Skeletal muscle satellite cell (primary cell): ENCODE results near the gene GNB5.

Source experiments
- H3K27me3 ChIP-seq: 2 replicates; pipeline ENCODE4 v1.7.0; 2013; ENCODE audit warnings: low read length; ENCODE audit not compliant: control insufficient read depth, insufficient read depth
- H3K36me3 ChIP-seq: 2 replicates; pipeline ENCODE4 v1.7.0; 2013; ENCODE audit warnings: mild to moderate bottlenecking, control low read depth, low read length; ENCODE audit not compliant: insufficient read depth
- H3K4me1 ChIP-seq: 2 replicates; pipeline ENCODE4 v1.7.0; 2013; ENCODE audit warnings: low read length; ENCODE audit not compliant: control insufficient read depth, insufficient read depth
- H3K4me2 ChIP-seq: 2 replicates; pipeline ENCODE4 v1.7.0; 2013; ENCODE audit warnings: mild to moderate bottlenecking, low read length
- H3K4me3 ChIP-seq: 2 replicates; pipeline ENCODE4 v1.7.0; 2013; ENCODE audit warnings: low read length
- H3K9ac ChIP-seq: 2 replicates; pipeline ENCODE4 v1.7.0; 2013; ENCODE audit warnings: mild to moderate bottlenecking, low read depth, low read length, moderate library complexity
- H3K9me3 ChIP-seq: replicated peaks from 2 replicates; pipeline ENCODE4 v1.7.0; 2013; ENCODE audit warnings: mild to moderate bottlenecking, control low read depth, low read length

GNB5 gene

GRCh38 chr15:52136442-52136980 is 54.7 kb downstream of the GNB5 start:
- Histone ChIP-seq H3K9ac (no peak overlapping the region), H3K36me3 (peaks cover 16% of the 10 kb centered on the region), H3K27me3 (no peaks in the 10 kb centered on the region), H3K4me2 (no peak overlapping the region), H3K9me3 (no peaks in the 10 kb centered on the region), H3K4me3 (no peak overlapping the region), H3K4me1 (peaks cover 27% of the 10 kb centered on the region)

GRCh38 chr15:52134502-52135144 is 56.6 kb downstream of the GNB5 start:
- Histone ChIP-seq H3K4me2 (no peak overlapping the region), H3K4me1 (peaks cover 21% of the 10 kb centered on the region), H3K9me3 (no peaks in the 10 kb centered on the region), H3K4me3 (no peak overlapping the region), H3K27me3 (no peaks in the 10 kb centered on the region), H3K9ac (no peak overlapping the region), H3K36me3 (peaks cover 16% of the 10 kb centered on the region)

GRCh38 chr15:52133510-52134220 is 57.5 kb downstream of the GNB5 start:
- H3K4me1 ChIP-seq = peaks cover 14% of the 10 kb centered on the region
- H3K36me3 ChIP-seq = peaks cover 16% of the 10 kb centered on the region
- H3K27me3 ChIP-seq = no peaks in the 10 kb centered on the region
- no peak overlapping the region for H3K4me3 ChIP-seq
- H3K9me3 ChIP-seq = no peaks in the 10 kb centered on the region
- no peak overlapping the region for H3K4me2 ChIP-seq
- no peak overlapping the region for H3K9ac ChIP-seq

- Histone ChIP-seq H3K4me2 (no peak overlapping the region), H3K27me3 (no peaks in the 10 kb centered on the region), H3K36me3 (peaks cover 14% of the 10 kb centered on the region), H3K4me3 (no peak overlapping the region), H3K9me3 (no peaks in the 10 kb centered on the region), H3K9ac (no peak overlapping the region), H3K4me1 (peaks cover 14% of the 10 kb centered on the region)
These were observed 59.1 kb downstream of the GNB5 start for GRCh38 chr15:52132066-52132465.

- peaks cover 10% of the 10 kb centered on the region for H3K4me1 ChIP-seq
These were observed 62.6 kb downstream of the GNB5 start for GRCh38 chr15:52128568-52128967.

GRCh38 chr15:52124270-52124880 is 66.8 kb downstream of the GNB5 start:
- Histone ChIP-seq H3K27me3 (no peaks in the 10 kb centered on the region), H3K9me3 (no peaks in the 10 kb centered on the region), H3K4me3 (no peak overlapping the region), H3K36me3 (no peaks in the 10 kb centered on the region), H3K9ac (no peak overlapping the region), H3K4me1 (peaks cover 10% of the 10 kb centered on the region), H3K4me2 (no peak overlapping the region)

More at GRCh38 chr15:52128568-52128967, 62.6 kb downstream of the GNB5 start:
- no peak overlapping the region for H3K4me3 ChIP-seq
- peaks cover 5% of the 10 kb centered on the region for H3K36me3 ChIP-seq
- H3K27me3 ChIP-seq = no peaks in the 10 kb centered on the region
- H3K9me3 ChIP-seq = no peaks in the 10 kb centered on the region
- no peak overlapping the region for H3K9ac ChIP-seq
- H3K4me2 ChIP-seq = no peak overlapping the region

GRCh38 chr15:52121896-52122295 is 69.3 kb downstream of the GNB5 start:
- peaks cover 10% of the 10 kb centered on the region for H3K4me1 ChIP-seq
- no peaks in the 10 kb centered on the region for H3K36me3 ChIP-seq
- no peaks in the 10 kb centered on the region for H3K27me3 ChIP-seq
- H3K9me3 ChIP-seq = no peaks in the 10 kb centered on the region
- H3K4me2 ChIP-seq = no peak overlapping the region
- peak overlapping the region; percentile 24 for H3K9ac ChIP-seq
- no peak overlapping the region for H3K4me3 ChIP-seq

GRCh38 chr15:52121006-52121405 is 70.2 kb downstream of the GNB5 start:
- Histone ChIP-seq H3K36me3 (no peaks in the 10 kb centered on the region), H3K4me3 (no peak overlapping the region), H3K9me3 (no peaks in the 10 kb centered on the region), H3K27me3 (no peaks in the 10 kb centered on the region), H3K4me2 (no peak overlapping the region), H3K4me1 (peaks cover 17% of the 10 kb centered on the region), H3K9ac (no peak overlapping the region)

GRCh38 chr15:52120488-52120887 is 70.7 kb downstream of the GNB5 start:
- no peak overlapping the region for H3K4me2 ChIP-seq
- peaks cover 17% of the 10 kb centered on the region for H3K4me1 ChIP-seq
- H3K9me3 ChIP-seq = no peaks in the 10 kb centered on the region
- no peak overlapping the region for H3K4me3 ChIP-seq
- no peaks in the 10 kb centered on the region for H3K36me3 ChIP-seq
- H3K27me3 ChIP-seq = no peaks in the 10 kb centered on the region
- no peak overlapping the region for H3K9ac ChIP-seq

- H3K4me1 ChIP-seq = peaks cover 11% of the 10 kb centered on the region
- H3K27me3 ChIP-seq = no peaks in the 10 kb centered on the region
- H3K9me3 ChIP-seq = no peaks in the 10 kb centered on the region
- H3K36me3 ChIP-seq = no peaks in the 10 kb centered on the region
- no peak overlapping the region for H3K4me3 ChIP-seq
- no peak overlapping the region for H3K4me2 ChIP-seq
- H3K9ac ChIP-seq = no peak overlapping the region
These were observed 72.0 kb downstream of the GNB5 start for GRCh38 chr15:52118969-52119749.

GRCh38 chr15:52117549-52117948 is 73.6 kb downstream of the GNB5 start:
- Histone ChIP-seq H3K36me3 (no peaks in the 10 kb centered on the region), H3K9ac (no peak overlapping the region), H3K4me2 (no peak overlapping the region), H3K4me3 (no peak overlapping the region), H3K9me3 (no peaks in the 10 kb centered on the region), H3K27me3 (no peaks in the 10 kb centered on the region), H3K4me1 (peaks cover 10% of the 10 kb centered on the region)
